ENCODE data around the gene RHCG.

- no peak for TF ChIP-seq CTCF (IDR thresholded peaks at IDR 0.05; ENCODE audit: low read length)
- TF ChIP-seq EZH2 (IDR thresholded peaks at IDR 0.05; ENCODE audit: borderline replicate concordance, low read length): no peak
Measured at GRCh38 chr15:89492934-89493631, 3.3 kb downstream of the RHCG start.

Measured in OCI-LY1 (cell line).